IMR-90 (cell line): ENCODE measurements around the gene ZNF311. TPM values are rescaled to one million over a fixed set of nuclear protein-coding genes. Genes with fewer than 3 reads are reported as not detected.
"Not testable (repeated sequence)": the region's sequence is repeated elsewhere in the genome, so short reads cannot be mapped to it uniquely, and the experiment has no call there.

ENCODE experiments used
- ATAC-seq: fragments of 200-7000 bp; cut with Tn5 transposase; 2 replicates; pipeline ENCODE4 v1.9.1; 2020; ENCODE audit warnings: low read depth, mild to moderate bottlenecking, moderate library complexity
- BruUV-seq: library from RNA; stranded (reverse); fragments of 400-500 nt; replicated peaks from 2 replicates; lab custom pipeline; 2021; lab: Mats Ljungman, UMichigan
- CTCF ChIA-PET: fragments of 300-600 bp; formaldehyde crosslinking; extraction: SDS; loops from one replicate; lab custom pipeline; 2021; ENCODE audit warnings: antibody characterized with exemption; lab: Yijun Ruan, JAX
- POLR2A ChIA-PET: fragments of 300-600 bp; sonication (Branson Sonifier 250); formaldehyde crosslinking; loops from one replicate; lab custom pipeline; 2022; ENCODE audit warnings: antibody characterized with exemption; ENCODE audit not compliant: unreplicated experiment; lab: Charles Lee
- DNase-seq: peaks from one replicate; pipeline ENCODE4 v3.0.0; 2013
- H2AFZ ChIP-seq: replicated peaks from 2 replicates; pipeline ENCODE3; 2013; ENCODE audit warnings: low read length, mild to moderate bottlenecking; ENCODE audit not compliant: poor library complexity
- H2AK5ac ChIP-seq: 2 replicates; pipeline ENCODE4 v1.6.1; 2013; ENCODE audit warnings: low read depth, low read length, inconsistent platforms
- H2AK9ac ChIP-seq: replicated peaks from 2 replicates; pipeline ENCODE3; 2013; ENCODE audit warnings: mild to moderate bottlenecking, low read depth, low read length, moderate library complexity; ENCODE audit not compliant: poor library complexity
- H2BK120ac ChIP-seq: 2 replicates; pipeline ENCODE4 v1.6.1; 2013; ENCODE audit warnings: low read depth, low read length, inconsistent platforms
- H2BK15ac ChIP-seq: 3 replicates; pipeline ENCODE4 v1.6.1; 2013; ENCODE audit warnings: low read depth, low read length, inconsistent platforms
- H2BK20ac ChIP-seq: 2 replicates; pipeline ENCODE4 v1.6.1; 2013; ENCODE audit warnings: low read depth, mild to moderate bottlenecking, inconsistent platforms, low read length, moderate library complexity
- H2BK5ac ChIP-seq: 2 replicates; pipeline ENCODE4 v1.6.1; 2013; ENCODE audit warnings: mild to moderate bottlenecking, low read depth, low read length, inconsistent platforms; ENCODE audit not compliant: poor library complexity, severe bottlenecking
- H3K14ac ChIP-seq: replicated peaks from 2 replicates; pipeline ENCODE4 v1.6.1; 2013; ENCODE audit warnings: low read depth, low read length, inconsistent platforms
- H3K18ac ChIP-seq: 2 replicates; pipeline ENCODE4 v1.6.1; 2013; ENCODE audit warnings: low read depth, low read length, control low read depth
- H3K23ac ChIP-seq: 2 replicates; pipeline ENCODE4 v1.6.1; 2013; ENCODE audit warnings: low read depth, low read length, inconsistent platforms
- H3K27ac ChIP-seq: 2 replicates; pipeline ENCODE4 v1.5.1; 2013; ENCODE audit warnings: mild to moderate bottlenecking, control low read depth, low read length; ENCODE audit not compliant: insufficient read depth
- H3K27me3 ChIP-seq: 2 replicates; pipeline ENCODE4 v1.6.1; 2013; ENCODE audit warnings: low read length; ENCODE audit not compliant: control insufficient read depth, insufficient read depth
- H3K36me3 ChIP-seq: 2 replicates; pipeline ENCODE4 v1.6.1; 2013; ENCODE audit warnings: low read length, mixed read lengths; ENCODE audit not compliant: control insufficient read depth, insufficient read depth
- H3K4ac ChIP-seq: 2 replicates; pipeline ENCODE4 v1.6.1; 2013; ENCODE audit warnings: low read depth, low read length, inconsistent platforms
- H3K4me1 ChIP-seq: 2 replicates; pipeline ENCODE4 v1.6.1; 2013; ENCODE audit warnings: low read length, mixed read lengths; ENCODE audit not compliant: control insufficient read depth, insufficient read depth
- H3K4me2 ChIP-seq: 2 replicates; pipeline ENCODE4 v1.6.1; 2013; ENCODE audit warnings: low read depth, mild to moderate bottlenecking, control low read depth, low read length, moderate library complexity
- H3K4me3 ChIP-seq: 2 replicates; pipeline ENCODE4 v1.5.1; 2013; ENCODE audit warnings: low read depth, mild to moderate bottlenecking, control low read depth, low read length, moderate library complexity; ENCODE audit not compliant: insufficient read depth
- H3K56ac ChIP-seq: 2 replicates; pipeline ENCODE4 v1.6.1; 2013; ENCODE audit warnings: low read length, inconsistent platforms; ENCODE audit not compliant: insufficient read depth; ENCODE audit errors: extremely low read depth
- H3K79me1 ChIP-seq, 2 experiments: 2 replicates each; pipeline ENCODE4 v1.6.1; 2013; ENCODE audit warnings: low read length in 2 of 2, inconsistent platforms in 1 of 2, low read depth in 1 of 2
- H3K9ac ChIP-seq: 2 replicates; pipeline ENCODE4 v1.6.1; 2013; ENCODE audit warnings: low read depth, low read length, control low read depth
- H3K9me1 ChIP-seq: 2 replicates; pipeline ENCODE4 v1.6.1; 2013; ENCODE audit warnings: low read length, inconsistent platforms; ENCODE audit not compliant: insufficient read depth
- H3K9me3 ChIP-seq: 2 replicates; pipeline ENCODE4 v1.6.1; 2013; ENCODE audit warnings: low read length; ENCODE audit not compliant: control insufficient read depth, insufficient read depth
- H4K20me1 ChIP-seq: 2 replicates; pipeline ENCODE4 v1.6.1; 2013; ENCODE audit warnings: low read length, inconsistent platforms; ENCODE audit not compliant: insufficient read depth
- H4K5ac ChIP-seq: 2 replicates; pipeline ENCODE4 v1.6.1; 2013; ENCODE audit warnings: mild to moderate bottlenecking, low read depth, low read length, control low read depth
- H4K8ac ChIP-seq, 2 experiments: 2 replicates each; pipeline ENCODE4 v1.6.1; 2013; ENCODE audit warnings: low read depth in 2 of 2, low read length in 2 of 2, control low read depth in 1 of 2, inconsistent platforms in 1 of 2
- H4K91ac ChIP-seq: 2 replicates; pipeline ENCODE4 v1.6.1; 2013; ENCODE audit warnings: low read depth, low read length, inconsistent platforms; ENCODE audit not compliant: insufficient read depth
- WGBS, 2 experiments: methylation state at CpG; one replicate each; pipeline versions ENCODE4 v1.1.5 to v1.1.7; 2013; ENCODE audit warnings: missing lambda C conversion rate in 2 of 2; ENCODE audit not compliant: insufficient read length in 1 of 2; ENCODE audit errors: extremely low coverage in 2 of 2; 5-methylcytosine and 5-hydroxymethylcytosine counted together
- dilution Hi-C: fragments of 300-500 bp; cut with HindIII; formaldehyde crosslinking; loops from one replicate; pipeline ENCODE4 v1.14.3; 2018; ENCODE audit warnings: low sequenced_read_pairs; ENCODE audit not compliant: unreplicated experiment
- in situ Hi-C: fragments of 300-500 bp; cut with MboI; formaldehyde crosslinking; loops from 3 replicates; pipeline ENCODE4 v1.14.3; 2019; ENCODE audit warnings: low sequenced_read_pairs, inconsistent platforms, mixed read lengths
- intact Hi-C: fragments of 100-400 bp; cut with micrococcal nuclease; formaldehyde crosslinking; loops from 2 replicates; pipeline ENCODE4 v1.10.0; 2022
- polyA plus RNA-seq, 3 experiments: library from polyadenylated mRNA; depleted of rRNA; stranded (reverse); fragments of >200 nt; gene quantifications; 2 replicates each; pipeline ENCODE4 v1.2.3, GENCODE V29; 2012; ENCODE audit warnings: low replicate concordance in 1 of 3
- total RNA-seq: library from RNA; depleted of rRNA; stranded (reverse); fragments of >200 nt; gene quantifications from 2 replicates; pipeline ENCODE4 v1.2.3, GENCODE V29; 2012

ZNF311 gene
- total and polyA plus RNA-seq, 2 of the 4 experiments (the other 2 are of a cell fraction): 0.34 to 0.36 TPM

DNA sequence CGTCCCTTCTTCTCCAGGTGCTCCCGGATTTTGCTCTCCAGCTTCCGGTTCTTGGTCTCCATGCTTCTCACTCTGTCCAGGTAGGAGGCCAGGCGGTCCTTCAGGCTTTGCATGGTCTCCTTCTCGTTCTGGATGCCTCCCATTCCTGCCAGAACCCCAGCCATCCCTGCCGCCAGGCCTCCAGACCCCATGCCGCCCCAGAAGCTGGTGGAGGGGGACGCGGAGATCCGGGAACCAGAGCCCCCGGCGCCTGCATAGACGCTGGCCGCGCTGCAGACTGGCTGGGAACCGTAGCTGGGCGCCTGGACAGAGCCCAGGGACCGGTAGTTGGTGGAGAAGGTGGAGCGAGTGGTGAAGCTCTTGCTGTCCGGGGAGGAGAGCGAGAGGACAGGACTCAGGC lies 35.1 kb downstream of the ZNF311 start:
- H3K56ac ChIP-seq, intact Hi-C loops, H3K14ac ChIP-seq, H3K4ac ChIP-seq, H2BK120ac ChIP-seq, H4K8ac ChIP-seq, H4K5ac ChIP-seq, POLR2A ChIA-PET, H3K27ac ChIP-seq, H3K4me1 ChIP-seq, H2BK15ac ChIP-seq, H4K20me1 ChIP-seq, dilution Hi-C loops, H4K91ac ChIP-seq, H3K4me3 ChIP-seq, ATAC-seq, H3K9ac ChIP-seq, H2AK5ac ChIP-seq, DNase-seq, H3K27me3 ChIP-seq, BruUV-seq, H2BK20ac ChIP-seq, H2AK9ac ChIP-seq, H3K36me3 ChIP-seq, H3K9me1 ChIP-seq, H3K23ac ChIP-seq, H2AFZ ChIP-seq, in situ Hi-C loops, H3K79me1 ChIP-seq, H3K18ac ChIP-seq, CTCF ChIA-PET, H3K9me3 ChIP-seq, H3K4me2 ChIP-seq, H2BK5ac ChIP-seq: not testable (repeated sequence)
- 94% methylated on average over 3 of the region's 21 CpGs; no CpG with 5 or more reads in 1 of the 2 experiments for WGBS, 2 experiments
